ENCODE results near the gene PRKCA.

Gene PRKCA

GRCh38 chr17:66495035-66495434, 192.6 kb downstream of the PRKCA start:
- DNase-seq, result no peak

GRCh38 chr17:66496306-66496705, 193.9 kb downstream of the PRKCA start:
- DNase-seq, result no peak

GRCh38 chr17:66498580-66498979, 196.2 kb downstream of the PRKCA start:
- DNase-seq, result no peak

- DNase-seq, result no peak
Observed at GRCh38 chr17:66506641-66507040, 204.2 kb downstream of the PRKCA start.

- peak; percentile 42 for DNase-seq
Observed at GRCh38 chr17:66507103-66507923, 204.9 kb downstream of the PRKCA start.

GRCh38 chr17:66507982-66508760, 205.8 kb downstream of the PRKCA start:
- DNase-seq, result no peak

GRCh38 chr17:66508896-66509844, 206.8 kb downstream of the PRKCA start:
- no peak for DNase-seq

GRCh38 chr17:66509926-66510325, 207.5 kb downstream of the PRKCA start:
- DNase-seq, result no peak

- DNase-seq, result no peak
Observed at GRCh38 chr17:66511135-66511534, 208.7 kb downstream of the PRKCA start.

- no peak for DNase-seq
Observed at GRCh38 chr17:66514227-66514806, 211.9 kb downstream of the PRKCA start.

GRCh38 chr17:66515974-66516373, 213.6 kb downstream of the PRKCA start:
- DNase-seq, result no peak

- DNase-seq, result no peak
Observed at GRCh38 chr17:66517336-66518009, 215.1 kb downstream of the PRKCA start.

- DNase-seq, result no peak
Observed at GRCh38 chr17:66518108-66518507, 215.7 kb downstream of the PRKCA start.

- DNase-seq, result no peak
Observed at GRCh38 chr17:66518677-66519076, 216.3 kb downstream of the PRKCA start.

- no peak for DNase-seq
Observed at GRCh38 chr17:66519154-66519553, 216.7 kb downstream of the PRKCA start.

GRCh38 chr17:66520999-66521398, 218.6 kb downstream of the PRKCA start:
- no peak for DNase-seq

GRCh38 chr17:66522591-66523272, 220.3 kb downstream of the PRKCA start:
- no peak for DNase-seq

GRCh38 chr17:66523378-66524200, 221.2 kb downstream of the PRKCA start:
- DNase-seq, result no peak

GRCh38 chr17:66524877-66525276, 222.5 kb downstream of the PRKCA start:
- no peak for DNase-seq

- no peak for DNase-seq
Observed at GRCh38 chr17:66525338-66525737, 222.9 kb downstream of the PRKCA start.
